Muscle layer of duodenum (tissue), 2 donors: ENCODE measurements around the gene CHI3L2.

Source experiments
- H3K27ac ChIP-seq: one replicate; pipeline ENCODE4 v1.7.0; 2013; ENCODE audit warnings: mild to moderate bottlenecking, low read length
- H3K27me3 ChIP-seq: one replicate; pipeline ENCODE4 v1.7.0; 2013; ENCODE audit warnings: low read depth, mild to moderate bottlenecking, control low read depth, low read length
- H3K36me3 ChIP-seq, 2 donors: one replicate each; pipeline ENCODE4 v1.7.0; 2013; ENCODE audit warnings: low read length in 2 of 2, control low read depth in 1 of 2, mild to moderate bottlenecking in 1 of 2; ENCODE audit not compliant: insufficient read depth in 2 of 2, control insufficient read depth in 1 of 2
- H3K4me1 ChIP-seq, 2 donors: one replicate each; pipeline ENCODE4 v1.7.0; 2013; ENCODE audit warnings: low read length in 2 of 2, mild to moderate bottlenecking in 2 of 2, control low read depth in 1 of 2, moderate library complexity in 1 of 2; ENCODE audit not compliant: insufficient read depth in 2 of 2, control insufficient read depth in 1 of 2
- H3K4me3 ChIP-seq, 2 donors: one replicate each; pipeline ENCODE4 v1.7.0; 2013; ENCODE audit warnings: low read length in 2 of 2, low read depth in 1 of 2, mild to moderate bottlenecking in 1 of 2
- H3K9me3 ChIP-seq, 2 donors: one replicate each; pipeline ENCODE4 v1.7.0; 2013; ENCODE audit warnings: low read length in 2 of 2, control low read depth in 1 of 2, mild to moderate bottlenecking in 1 of 2; ENCODE audit not compliant: control insufficient read depth in 1 of 2
- donor health status: healthy.

The CHI3L2 gene

DNA sequence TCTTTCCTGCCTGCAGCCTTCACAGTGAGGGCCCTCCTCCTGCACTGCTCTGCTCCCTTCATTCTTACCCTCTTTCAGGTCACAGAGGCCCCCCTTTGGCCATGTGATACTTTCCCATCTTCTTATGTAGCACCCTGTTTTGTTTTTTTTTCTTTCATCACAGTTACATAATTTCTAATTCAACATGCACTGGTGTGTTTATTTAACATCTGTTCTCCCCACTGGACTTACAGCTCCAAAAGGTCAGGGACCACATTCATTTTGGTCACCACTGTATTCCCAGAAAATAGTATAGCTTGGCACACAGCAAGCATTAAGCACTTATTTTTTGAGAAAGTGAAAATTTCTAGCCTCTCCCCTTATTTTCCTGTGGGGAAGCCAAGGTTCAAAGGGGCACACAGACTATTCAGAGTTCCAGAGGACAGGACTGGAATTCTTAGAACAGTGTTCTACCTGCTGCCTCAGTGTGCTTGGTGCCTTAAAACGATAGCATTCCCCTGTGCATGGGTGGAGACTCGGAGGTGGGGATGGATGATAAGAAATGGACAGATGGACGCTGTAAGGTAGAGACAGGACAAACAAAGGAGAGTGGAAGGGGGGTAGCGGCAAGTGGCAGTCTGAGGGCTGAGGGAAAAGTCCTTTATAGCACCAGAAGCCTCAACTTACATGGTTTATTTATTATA is 32.4 kb upstream of the CHI3L2 start:
- Histone ChIP-seq H3K27ac (no peak overlapping the region), H3K4me1 (peaks cover 25 to 47% of the 10 kb centered on the region in 2 donors)

DNA sequence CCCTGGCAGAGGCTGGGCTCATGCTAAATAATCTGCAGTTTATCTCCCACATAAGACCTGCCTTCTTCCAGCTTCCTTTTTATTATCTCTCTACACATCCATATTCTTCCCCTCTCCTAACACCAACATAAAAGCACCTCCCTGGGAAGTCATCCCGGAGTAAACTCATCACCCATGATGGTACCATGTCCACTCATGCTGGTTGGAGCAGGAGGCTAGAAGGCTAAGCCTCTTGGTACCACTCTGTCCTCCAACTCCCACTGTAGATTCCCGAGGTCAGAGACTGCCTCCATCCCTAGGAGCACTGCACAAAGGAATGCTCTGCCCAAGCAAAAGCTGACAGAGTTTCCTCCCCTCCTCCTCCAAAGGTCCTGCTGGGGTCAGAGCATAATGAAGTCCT is 31.3 kb upstream of the CHI3L2 start:
- Histone ChIP-seq H3K36me3 (peaks cover 0 to 4% of the 10 kb centered on the region in 2 donors), H3K27ac (no peak overlapping the region), H3K4me3 (no peak overlapping the region), H3K27me3 (no peaks in the 10 kb centered on the region), H3K9me3 (no peaks in the 10 kb centered on the region), H3K4me1 (peaks cover 21 to 43% of the 10 kb centered on the region in 2 donors)

More for the DNA sequence above, 32.4 kb upstream of the CHI3L2 start:
- Histone ChIP-seq H3K4me3 (no peak overlapping the region), H3K9me3 (no peaks in the 10 kb centered on the region), H3K36me3 (peaks cover 0 to 4% of the 10 kb centered on the region in 2 donors), H3K27me3 (no peaks in the 10 kb centered on the region)

DNA sequence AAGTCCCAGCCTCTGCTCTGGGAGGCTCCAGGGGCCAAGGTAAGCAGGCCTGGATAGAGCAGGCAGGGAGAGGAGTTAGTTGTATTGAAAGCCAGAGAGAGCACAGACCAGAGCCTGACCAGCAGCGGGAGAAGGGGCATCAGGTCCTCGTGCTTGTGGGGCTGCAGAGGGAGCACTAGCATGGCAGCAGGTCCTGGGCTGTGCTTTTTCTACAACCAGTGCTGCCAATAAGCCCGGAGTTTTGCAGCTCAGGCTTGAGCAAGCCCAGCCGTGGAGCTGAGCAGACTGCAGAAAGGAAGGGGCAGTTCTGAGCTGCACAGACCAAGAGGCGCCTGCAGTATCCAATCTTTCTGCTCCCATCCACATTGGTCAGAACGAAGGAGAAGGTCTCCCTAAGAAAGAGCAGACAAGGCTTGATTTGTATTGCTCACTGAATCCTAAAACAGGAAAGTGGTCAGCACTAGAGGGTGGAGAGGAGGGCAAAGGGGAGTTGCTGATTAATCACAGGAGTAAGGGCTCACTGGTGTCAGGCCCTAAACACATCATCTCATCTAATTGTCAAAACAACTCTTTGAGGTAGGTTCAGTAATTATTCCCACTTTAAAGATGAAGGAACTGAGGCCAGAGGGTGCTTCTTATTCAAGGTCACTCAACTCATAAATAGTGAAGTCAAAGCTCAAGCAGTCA is 29.8 kb upstream of the CHI3L2 start:
- Histone ChIP-seq H3K9me3 (no peaks in the 10 kb centered on the region), H3K4me1 (peaks cover 9 to 43% of the 10 kb centered on the region in 2 donors), H3K36me3 (peaks cover 0 to 4% of the 10 kb centered on the region in 2 donors), H3K27me3 (no peaks in the 10 kb centered on the region), H3K27ac (no peak overlapping the region), H3K4me3 (peak overlapping the region in 1 of 2 donors; percentile 32)

DNA sequence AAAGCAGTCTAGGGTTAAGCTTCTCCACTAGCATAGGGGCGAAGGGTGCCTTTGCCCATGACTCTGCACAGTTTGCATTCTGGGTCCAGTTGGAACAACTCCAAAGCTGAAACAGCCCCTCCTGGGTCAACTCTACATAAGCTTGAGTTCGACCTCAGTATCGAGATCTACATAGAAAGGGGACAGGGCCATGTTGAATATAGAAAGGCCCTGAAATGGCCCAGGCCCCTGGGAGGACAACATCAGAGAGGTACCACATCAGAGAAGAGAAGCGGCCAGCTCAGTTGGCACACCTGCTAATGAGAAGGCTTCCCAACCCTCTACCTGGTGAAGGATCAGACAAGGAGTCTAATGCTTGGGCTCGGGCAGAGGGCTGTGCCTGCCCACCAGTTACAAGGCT is 28.7 kb upstream of the CHI3L2 start:
- no peaks in the 10 kb centered on the region for H3K9me3 ChIP-seq
- no peaks in the 10 kb centered on the region for H3K27me3 ChIP-seq
- peak overlapping the region in 1 of 2 donors; percentile 32 for H3K4me3 ChIP-seq
- peaks cover 9 to 35% of the 10 kb centered on the region in 2 donors for H3K4me1 ChIP-seq
- peak overlapping the region; percentile 72 for H3K27ac ChIP-seq
- H3K36me3 ChIP-seq = peaks cover 0 to 4% of the 10 kb centered on the region in 2 donors

DNA sequence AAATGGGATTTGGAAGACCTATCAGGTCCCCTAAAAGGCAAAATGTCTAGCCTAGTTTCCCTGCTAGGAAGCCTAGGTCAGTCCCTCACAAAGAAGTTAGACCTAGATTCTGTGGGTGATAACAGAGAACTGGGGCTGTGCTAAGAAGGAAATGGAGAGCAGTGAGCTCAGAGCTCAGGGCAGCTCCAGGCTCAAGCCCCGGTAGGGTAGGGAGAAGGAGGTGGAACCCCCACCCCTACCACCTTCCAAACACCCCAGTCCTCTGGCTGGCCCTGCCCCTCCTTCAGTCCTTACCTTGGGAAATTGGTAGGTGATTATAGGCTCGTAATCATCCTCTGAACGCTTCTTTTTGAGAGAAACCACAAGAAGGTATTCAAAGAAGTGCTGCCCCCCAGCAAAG is 28.2 kb upstream of the CHI3L2 start:
- Histone ChIP-seq H3K9me3 (no peaks in the 10 kb centered on the region), H3K27me3 (no peaks in the 10 kb centered on the region), H3K4me1 (peaks cover 9 to 31% of the 10 kb centered on the region in 2 donors), H3K36me3 (peaks cover 0 to 4% of the 10 kb centered on the region in 2 donors), H3K4me3 (peak overlapping the region; percentile 15 to 32), H3K27ac (peak overlapping the region; percentile 72)

DNA sequence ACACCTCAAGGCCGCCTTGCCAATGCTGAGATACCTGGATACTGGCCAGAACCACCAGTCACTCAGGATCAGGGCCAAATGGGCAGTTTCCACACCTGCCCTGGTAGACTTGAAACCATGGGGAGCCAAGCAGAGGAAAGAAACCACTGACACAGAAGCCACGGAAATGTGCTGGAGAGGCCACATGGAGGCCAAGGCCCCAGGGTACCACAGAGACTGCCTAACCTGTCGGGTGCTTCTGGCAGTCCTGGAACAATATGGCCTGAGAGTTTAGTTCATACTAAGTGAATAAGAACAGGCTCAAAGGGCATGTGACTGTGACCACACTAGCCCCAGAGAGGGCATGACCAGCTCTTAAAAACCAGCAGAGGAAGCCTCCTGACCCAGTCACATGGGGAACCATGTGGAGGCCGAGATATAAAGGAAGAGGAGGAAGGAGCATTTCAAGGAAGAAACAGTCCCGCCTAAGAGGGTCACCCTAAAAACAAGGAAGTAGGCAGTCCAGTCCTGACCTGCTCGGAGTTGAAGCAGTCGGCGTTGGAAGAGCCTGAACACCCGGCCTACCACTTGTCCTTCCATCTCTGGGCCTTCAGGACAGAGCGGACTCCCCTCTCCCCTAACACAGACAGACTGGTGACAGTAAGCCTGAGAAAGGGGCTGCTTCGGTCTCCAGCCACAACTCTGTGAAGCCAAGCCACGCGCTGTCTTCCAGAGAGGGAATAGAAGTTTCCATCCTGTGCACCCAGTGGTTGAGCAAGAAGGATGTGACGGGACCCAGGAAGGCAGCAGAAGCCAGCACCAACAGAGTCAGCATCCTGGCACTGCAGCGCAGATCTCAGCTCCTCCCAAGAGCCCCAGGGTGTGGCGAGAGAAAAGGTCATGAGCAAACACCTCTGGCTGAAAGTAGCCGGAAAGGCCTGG is 27.4 kb upstream of the CHI3L2 start, which contains the start of gene DENND2D:
TSS of gene DENND2D (minus strand) at position 766 of the 921 bp plus-strand sequence. CDS start at position 579, 187 bp downstream.
- no peaks in the 10 kb centered on the region for H3K9me3 ChIP-seq
- peak within 1 kb of the TSS; percentile 15 to 32 for H3K4me3 ChIP-seq
- peak within 1 kb of the TSS; percentile 72 for H3K27ac ChIP-seq
- no peaks in the 10 kb centered on the region for H3K27me3 ChIP-seq
- H3K4me1 ChIP-seq = peaks cover 9 to 23% of the 10 kb centered on the region in 2 donors
- peaks cover 0 to 4% of the 10 kb centered on the region in 2 donors for H3K36me3 ChIP-seq

DNA sequence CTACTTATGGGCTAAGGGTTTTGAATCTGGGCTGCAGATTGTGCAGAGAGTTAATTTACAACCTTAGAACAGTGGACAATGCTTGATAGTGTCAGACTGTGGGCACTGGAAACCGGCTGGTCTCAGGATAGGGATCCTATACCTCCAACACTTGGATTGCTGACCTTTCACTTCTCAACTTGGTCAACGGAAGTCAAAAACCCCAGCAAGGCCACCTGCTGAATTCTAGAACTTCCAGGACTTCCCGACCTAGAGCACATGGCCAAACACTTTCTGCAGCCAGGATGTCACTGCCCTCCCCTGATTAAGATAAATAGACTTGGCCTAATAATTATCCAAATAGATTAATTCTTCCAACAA is 26.7 kb upstream of the CHI3L2 start:
- H3K27me3 ChIP-seq = no peaks in the 10 kb centered on the region
- H3K9me3 ChIP-seq = no peaks in the 10 kb centered on the region
- peak overlapping the region; percentile 72 for H3K27ac ChIP-seq
- H3K4me1 ChIP-seq = peaks cover 9 to 20% of the 10 kb centered on the region in 2 donors
- peak overlapping the region in 1 of 2 donors; percentile 13 for H3K4me3 ChIP-seq
- H3K36me3 ChIP-seq = peaks cover 0 to 4% of the 10 kb centered on the region in 2 donors

DNA sequence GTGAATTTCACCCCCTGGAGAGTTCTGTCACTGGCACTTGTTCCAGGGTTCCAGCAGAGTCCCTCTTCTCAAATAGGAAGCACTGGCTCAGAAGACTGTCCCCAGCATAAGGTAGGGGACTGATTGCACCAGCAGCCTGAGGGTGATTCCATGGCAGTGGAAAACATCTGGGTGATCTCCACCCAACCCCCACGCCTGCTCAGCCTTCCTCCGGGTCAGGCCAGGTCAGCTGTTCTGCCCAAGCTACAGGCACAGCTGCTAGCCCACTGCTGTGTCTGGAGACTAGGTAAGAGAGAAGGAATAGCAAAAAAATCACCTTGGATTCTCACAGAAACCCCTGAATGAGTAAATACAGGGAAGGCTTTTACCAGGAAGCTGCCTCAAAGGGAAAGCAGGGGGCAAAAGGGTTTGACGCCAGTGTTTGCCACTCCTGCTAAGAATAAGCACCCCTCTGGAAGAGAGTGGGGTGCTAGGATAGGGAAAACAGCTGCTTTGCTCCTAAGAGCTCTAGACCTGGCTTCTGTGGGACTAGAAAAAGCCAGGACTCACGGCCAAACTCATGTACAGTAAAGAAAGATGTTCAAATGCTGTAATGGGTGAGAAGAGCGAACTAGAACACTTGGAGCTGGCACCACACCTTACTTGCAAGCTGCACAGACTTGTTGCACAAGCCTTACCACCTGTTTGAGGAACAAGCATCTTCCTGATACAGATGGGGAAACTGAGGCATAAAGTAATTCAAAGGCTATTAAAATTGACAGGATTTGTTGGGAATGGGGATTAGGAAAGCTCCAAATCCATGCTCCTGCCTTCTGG is 26.0 kb upstream of the CHI3L2 start:
- Histone ChIP-seq H3K9me3 (no peaks in the 10 kb centered on the region), H3K4me3 (peak overlapping the region in 1 of 2 donors; percentile 13), H3K36me3 (no peaks in the 10 kb centered on the region), H3K27me3 (no peaks in the 10 kb centered on the region), H3K4me1 (peaks cover 9 to 20% of the 10 kb centered on the region in 2 donors), H3K27ac (peak overlapping the region; percentile 72)

DNA sequence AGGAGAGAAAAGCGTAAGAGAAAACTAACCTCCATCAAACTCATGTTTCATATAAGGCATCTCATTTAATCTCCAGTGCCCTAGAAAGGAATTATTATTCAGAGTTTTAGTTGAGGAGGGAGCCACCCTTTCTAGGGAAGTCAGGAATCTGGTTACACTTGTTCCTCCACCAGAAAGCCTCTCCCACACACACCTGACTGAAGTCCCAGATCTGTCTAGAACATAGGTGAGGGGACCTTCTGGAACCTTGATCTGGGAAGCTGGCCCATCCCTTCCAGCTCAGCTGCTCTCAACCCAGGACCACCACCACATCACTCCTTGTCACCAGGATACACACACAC is 25.2 kb upstream of the CHI3L2 start:
- Histone ChIP-seq H3K27ac (peak overlapping the region; percentile 82), H3K4me1 (peaks cover 9 to 16% of the 10 kb centered on the region in 2 donors), H3K4me3 (no peak overlapping the region), H3K9me3 (no peaks in the 10 kb centered on the region), H3K27me3 (no peaks in the 10 kb centered on the region), H3K36me3 (no peaks in the 10 kb centered on the region)

DNA sequence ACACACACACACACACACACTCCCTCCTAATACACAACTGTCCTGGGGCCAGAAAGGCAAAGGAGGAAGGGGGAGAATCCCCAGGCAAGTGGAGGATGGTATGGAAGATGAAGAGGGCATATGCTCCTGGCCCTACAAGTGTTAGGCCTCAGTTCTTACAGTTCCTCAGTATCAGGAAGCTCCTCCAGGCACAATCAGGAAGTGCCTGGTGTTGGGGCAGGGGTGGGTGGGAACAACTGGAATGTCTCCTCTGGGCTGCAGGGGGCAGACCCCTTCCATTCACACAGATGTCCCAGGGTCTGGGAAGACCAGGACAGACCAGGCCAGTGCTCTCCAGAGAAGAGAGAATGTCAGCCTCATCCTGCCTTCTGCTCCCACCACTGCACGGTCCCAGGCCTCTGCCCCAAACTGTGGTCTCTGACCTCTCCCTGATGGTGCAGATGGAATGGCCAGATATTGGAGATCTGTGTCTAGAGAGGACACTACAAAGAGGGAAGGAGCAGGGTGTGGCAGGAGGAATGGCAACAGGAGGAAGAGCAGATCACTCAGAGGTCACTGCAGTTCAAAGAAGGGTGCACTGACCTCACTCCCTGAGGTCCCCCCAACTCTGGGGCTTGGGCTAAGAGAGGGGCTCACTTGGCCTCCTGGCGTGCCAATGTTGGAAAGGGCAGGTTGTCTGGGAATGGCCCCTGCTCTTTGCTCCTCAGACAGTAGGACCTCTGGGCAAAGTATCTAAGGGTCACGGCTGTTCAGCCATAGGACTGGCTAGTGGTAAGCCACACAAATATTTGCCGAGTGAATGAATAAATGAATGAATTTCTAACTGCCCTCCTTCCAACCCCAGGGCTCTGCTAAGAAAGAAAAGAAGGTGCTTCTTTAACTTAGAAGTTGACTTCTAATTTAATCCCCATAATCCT is 24.5 kb upstream of the CHI3L2 start:
- Histone ChIP-seq H3K9me3 (no peaks in the 10 kb centered on the region), H3K4me1 (peaks cover 9 to 14% of the 10 kb centered on the region in 2 donors), H3K27me3 (no peaks in the 10 kb centered on the region), H3K36me3 (no peaks in the 10 kb centered on the region), H3K27ac (peak overlapping the region; percentile 82), H3K4me3 (peak overlapping the region; percentile 61 to 84)
